IPS-15b (cell line): Measurements from ENCODE around the gene CIB2.

ENCODE experiments used
- H3K27me3 ChIP-seq: one replicate; pipeline ENCODE4 v1.6.1; 2013; ENCODE audit warnings: low read length; ENCODE audit not compliant: control insufficient read depth, insufficient read depth
- H3K36me3 ChIP-seq: one replicate; pipeline ENCODE4 v1.6.1; 2013; ENCODE audit warnings: low read length; ENCODE audit not compliant: control insufficient read depth, insufficient read depth
- H3K4me1 ChIP-seq: one replicate; pipeline ENCODE4 v1.6.1; 2013; ENCODE audit warnings: mild to moderate bottlenecking, low read length; ENCODE audit not compliant: control insufficient read depth, insufficient read depth
- H3K4me3 ChIP-seq: one replicate; pipeline ENCODE4 v1.5.1; 2013; ENCODE audit warnings: low read depth, low read length
- H3K9ac ChIP-seq: one replicate; pipeline ENCODE4 v1.6.1; 2013; ENCODE audit warnings: low read depth, mild to moderate bottlenecking, low read length
- H3K9me3 ChIP-seq: one replicate; pipeline ENCODE4 v1.6.1; 2013; ENCODE audit warnings: mild to moderate bottlenecking, low read length; ENCODE audit not compliant: control insufficient read depth, insufficient read depth

The CIB2 gene

DNA sequence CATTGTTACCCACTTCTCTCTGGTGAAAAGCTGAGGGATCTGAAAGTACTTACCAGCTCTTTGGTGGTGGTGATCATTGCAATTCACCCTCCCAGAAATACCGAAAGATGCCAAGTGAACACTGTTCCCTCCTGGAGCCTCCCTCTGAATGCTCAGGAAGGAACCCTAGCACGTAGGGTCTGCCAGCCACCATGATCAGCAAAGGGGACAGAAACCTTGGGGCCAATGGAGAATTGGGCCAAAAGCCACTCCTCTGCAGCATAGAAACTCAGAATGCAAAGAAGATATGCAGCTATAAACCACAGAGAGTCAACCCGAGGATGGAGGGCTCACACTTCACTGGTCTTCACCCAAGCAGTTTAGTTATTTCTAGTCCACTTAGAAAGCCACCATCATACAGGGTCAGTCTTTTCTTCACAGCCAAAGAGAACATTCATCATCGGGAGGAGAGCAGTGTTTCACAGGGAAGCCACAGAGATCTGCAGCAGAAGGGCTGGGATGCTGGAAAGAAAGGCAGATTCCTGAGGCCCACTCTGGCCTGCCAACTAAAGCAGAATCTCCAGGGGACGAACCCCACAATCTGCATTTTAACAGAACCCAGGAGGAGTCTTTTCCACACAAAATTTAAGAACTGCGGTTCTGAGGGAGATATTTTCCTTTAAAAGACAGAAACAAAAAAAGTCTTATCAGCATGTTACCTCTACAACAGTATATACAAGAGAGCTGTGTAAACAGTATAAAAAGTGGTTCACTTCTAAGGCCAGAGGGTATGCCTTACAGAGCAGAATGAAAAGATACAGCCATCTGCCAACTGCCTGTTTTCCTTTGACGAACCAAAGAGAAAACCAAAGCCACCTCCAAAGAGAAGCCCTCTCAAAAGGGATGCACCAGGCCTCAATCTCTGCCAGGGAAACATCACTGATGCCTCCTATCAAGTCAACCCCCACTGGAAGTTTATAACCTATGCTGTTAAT lies 65.0 kb downstream of the CIB2 start:
- Histone ChIP-seq H3K27me3 (no peaks in the 10 kb centered on the region), H3K36me3 (no peaks in the 10 kb centered on the region), H3K9ac (no peak overlapping the region), H3K4me1 (peaks cover 13% of the 10 kb centered on the region), H3K9me3 (no peaks in the 10 kb centered on the region), H3K4me3 (no peak overlapping the region)

DNA sequence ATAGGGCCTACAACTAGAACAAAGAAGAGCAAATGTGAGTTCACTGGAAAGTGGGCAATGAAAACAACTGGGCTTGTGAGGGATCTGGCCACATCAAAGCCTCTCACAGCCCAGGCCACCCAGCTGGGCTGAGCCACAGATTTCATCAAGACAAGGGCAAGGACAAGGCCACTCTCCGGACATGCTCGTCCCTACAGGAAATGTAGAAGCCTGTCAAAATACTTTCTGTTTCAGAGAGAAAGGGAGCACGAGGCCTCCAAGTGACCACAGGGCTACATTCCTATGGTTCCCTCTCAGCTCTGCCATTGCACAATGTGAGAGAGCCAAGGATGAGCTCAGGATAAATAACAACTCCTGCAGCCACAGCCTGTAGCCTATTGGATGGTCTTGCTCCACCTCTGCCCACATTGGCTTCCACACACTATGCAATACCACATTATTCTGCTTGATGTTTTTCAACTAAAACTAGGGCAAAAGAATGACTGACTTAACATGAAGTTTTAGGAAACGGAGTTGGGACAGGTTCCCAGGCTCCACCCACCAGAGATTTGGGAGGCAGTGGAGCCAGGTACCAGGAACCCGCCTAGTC lies 65.9 kb downstream of the CIB2 start:
- Histone ChIP-seq H3K4me1 (peaks cover 13% of the 10 kb centered on the region), H3K4me3 (no peak overlapping the region), H3K9ac (no peak overlapping the region), H3K27me3 (no peaks in the 10 kb centered on the region), H3K36me3 (no peaks in the 10 kb centered on the region), H3K9me3 (no peaks in the 10 kb centered on the region)

DNA sequence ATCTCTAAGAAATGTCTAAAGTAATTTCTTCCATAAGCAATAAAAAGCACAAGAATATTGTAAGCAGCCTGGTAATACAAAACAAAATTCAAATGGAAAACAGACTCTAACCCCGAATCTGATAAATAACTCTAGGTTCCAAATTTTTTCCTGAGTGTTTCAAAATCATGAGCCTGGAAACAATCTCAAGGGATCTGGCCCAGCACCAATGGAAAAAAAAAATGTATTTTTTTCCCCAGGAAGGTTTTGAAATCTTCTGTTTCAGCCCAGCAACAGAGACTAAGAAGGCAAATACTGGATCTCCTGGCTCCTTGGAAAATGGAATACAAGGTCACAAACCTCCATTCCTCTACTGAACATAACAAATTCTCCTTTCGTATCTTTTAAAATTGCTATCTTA lies 66.7 kb downstream of the CIB2 start:
- Histone ChIP-seq H3K27me3 (no peaks in the 10 kb centered on the region), H3K9ac (no peak overlapping the region), H3K36me3 (no peaks in the 10 kb centered on the region), H3K4me3 (no peak overlapping the region), H3K9me3 (no peaks in the 10 kb centered on the region), H3K4me1 (peaks cover 11% of the 10 kb centered on the region)

DNA sequence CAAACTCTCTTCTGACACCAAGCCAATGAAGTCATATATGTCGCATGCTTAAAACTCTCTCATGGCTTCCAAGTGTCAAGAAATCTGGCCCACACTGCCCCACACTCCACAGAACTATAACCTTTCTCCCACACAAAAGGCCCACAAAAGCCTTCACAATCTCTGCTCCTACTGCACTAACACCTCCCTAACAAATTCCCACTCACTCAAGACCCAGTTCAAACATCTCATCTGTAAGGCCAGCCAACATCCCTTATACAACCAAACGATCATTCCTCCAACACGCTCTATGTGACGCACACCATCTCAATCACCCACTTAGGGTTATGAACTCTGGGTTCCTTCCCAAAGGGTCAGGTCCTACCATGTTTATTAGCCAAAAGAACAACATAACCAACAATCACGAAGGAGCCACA lies 67.3 kb downstream of the CIB2 start:
- Histone ChIP-seq H3K4me1 (peaks cover 8% of the 10 kb centered on the region), H3K9ac (no peak overlapping the region), H3K9me3 (no peaks in the 10 kb centered on the region), H3K36me3 (no peaks in the 10 kb centered on the region), H3K27me3 (no peaks in the 10 kb centered on the region), H3K4me3 (no peak overlapping the region)

DNA sequence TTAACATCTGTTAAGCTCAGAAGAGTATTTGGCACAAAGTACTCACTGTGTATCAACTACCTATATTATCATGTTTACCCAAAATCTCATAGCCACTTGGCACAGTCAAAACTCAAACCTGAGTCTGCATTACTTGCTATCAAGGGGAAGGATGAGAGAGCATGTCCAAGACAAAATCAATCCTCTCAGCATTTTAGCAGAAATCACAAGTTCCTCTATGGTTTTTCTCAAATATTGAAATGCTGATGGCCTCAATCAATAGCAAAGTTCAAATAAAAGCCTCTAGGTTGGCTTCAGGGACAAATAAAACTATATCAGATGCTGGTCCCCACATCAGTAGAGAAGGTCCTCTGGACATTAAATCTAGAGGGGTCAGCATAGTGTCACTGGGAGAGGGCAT lies 68.0 kb downstream of the CIB2 start:
- H3K9ac ChIP-seq = no peak overlapping the region
- no peaks in the 10 kb centered on the region for H3K36me3 ChIP-seq
- H3K4me1 ChIP-seq = no peaks in the 10 kb centered on the region
- H3K27me3 ChIP-seq = no peaks in the 10 kb centered on the region
- no peak overlapping the region for H3K4me3 ChIP-seq
- H3K9me3 ChIP-seq = no peaks in the 10 kb centered on the region

DNA sequence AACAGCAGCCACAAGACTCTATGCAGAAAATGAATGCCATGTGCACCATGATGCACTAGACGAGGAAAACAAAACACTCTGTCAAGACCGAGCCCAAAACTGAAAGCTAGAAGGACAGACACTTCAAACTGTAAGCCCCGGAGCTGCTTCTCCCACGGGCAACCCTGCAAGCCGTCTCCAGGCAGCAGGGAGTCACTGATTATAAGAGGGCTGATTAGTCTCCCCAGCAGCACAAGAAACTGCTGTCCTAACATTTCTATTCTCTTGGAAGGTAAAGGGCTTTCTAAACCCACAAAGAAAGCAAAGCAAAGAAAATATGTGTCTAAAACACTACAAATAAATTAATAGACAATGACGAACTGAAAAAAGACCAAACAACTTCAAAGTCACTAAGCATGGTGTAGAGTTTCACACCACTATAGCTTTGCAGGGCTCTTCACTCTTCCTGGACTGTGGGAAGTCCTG lies 69.2 kb downstream of the CIB2 start:
- no peak overlapping the region for H3K4me3 ChIP-seq
- H3K9ac ChIP-seq = no peak overlapping the region
- H3K4me1 ChIP-seq = no peaks in the 10 kb centered on the region
- H3K9me3 ChIP-seq = no peaks in the 10 kb centered on the region
- H3K36me3 ChIP-seq = no peaks in the 10 kb centered on the region
- no peaks in the 10 kb centered on the region for H3K27me3 ChIP-seq

DNA sequence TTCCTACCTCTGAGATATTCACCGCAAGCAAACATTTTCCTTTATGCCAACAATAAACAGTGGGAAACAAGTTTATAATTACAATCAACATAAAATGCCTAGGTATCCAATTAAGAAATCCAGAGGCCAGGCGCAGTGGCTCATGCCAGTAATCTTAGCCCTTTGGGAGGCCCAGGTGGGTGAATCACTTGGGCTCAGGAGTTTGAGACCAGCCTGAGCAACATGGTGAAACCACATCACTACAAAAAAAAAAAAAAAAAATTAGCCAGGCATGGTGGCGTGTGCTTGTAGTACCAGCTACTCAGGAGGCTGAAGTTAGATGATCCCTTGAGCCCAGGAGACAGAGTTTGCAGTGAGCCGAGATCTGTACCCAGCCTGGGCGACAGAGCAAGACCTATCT lies 71.0 kb downstream of the CIB2 start:
- Histone ChIP-seq H3K36me3 (no peaks in the 10 kb centered on the region), H3K9ac (no peak overlapping the region), H3K27me3 (no peaks in the 10 kb centered on the region), H3K4me1 (no peaks in the 10 kb centered on the region), H3K4me3 (no peak overlapping the region), H3K9me3 (no peaks in the 10 kb centered on the region)

DNA sequence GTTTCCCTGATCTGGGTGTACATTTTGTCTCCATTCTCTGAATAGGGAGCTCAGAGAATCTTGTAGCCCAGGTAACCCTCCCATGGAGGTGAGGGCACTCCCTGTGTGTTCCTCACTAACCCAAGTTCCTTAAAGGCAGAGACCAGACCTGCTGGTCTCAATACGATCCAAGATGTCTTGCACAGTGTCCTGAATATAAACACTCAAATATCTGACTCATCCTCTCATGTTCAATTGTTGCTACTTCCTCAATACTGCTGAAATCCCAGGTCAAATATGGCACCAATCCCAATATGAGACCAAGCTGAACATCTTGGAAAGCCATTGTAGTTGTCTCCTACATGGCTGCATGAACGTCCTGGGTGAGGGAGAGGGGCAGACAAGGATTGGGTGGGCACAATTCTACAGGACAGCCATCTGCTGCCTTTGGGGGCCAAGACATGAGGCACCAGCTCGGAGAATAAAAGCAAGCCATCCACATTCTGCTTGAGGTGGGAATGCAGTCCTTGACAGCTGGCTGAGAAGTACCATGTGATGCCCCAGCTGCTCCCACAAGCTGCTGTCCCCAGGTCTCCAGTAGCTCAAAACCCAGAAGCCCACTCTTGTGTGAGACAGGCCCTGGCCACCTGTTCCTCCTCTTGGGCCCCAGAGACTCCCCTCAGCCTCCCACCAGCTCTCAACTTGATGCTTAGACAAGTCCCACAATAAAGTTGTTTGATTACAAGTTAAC lies 72.0 kb downstream of the CIB2 start:
- Histone ChIP-seq H3K4me3 (no peak overlapping the region), H3K4me1 (no peaks in the 10 kb centered on the region), H3K9ac (no peak overlapping the region)

DNA sequence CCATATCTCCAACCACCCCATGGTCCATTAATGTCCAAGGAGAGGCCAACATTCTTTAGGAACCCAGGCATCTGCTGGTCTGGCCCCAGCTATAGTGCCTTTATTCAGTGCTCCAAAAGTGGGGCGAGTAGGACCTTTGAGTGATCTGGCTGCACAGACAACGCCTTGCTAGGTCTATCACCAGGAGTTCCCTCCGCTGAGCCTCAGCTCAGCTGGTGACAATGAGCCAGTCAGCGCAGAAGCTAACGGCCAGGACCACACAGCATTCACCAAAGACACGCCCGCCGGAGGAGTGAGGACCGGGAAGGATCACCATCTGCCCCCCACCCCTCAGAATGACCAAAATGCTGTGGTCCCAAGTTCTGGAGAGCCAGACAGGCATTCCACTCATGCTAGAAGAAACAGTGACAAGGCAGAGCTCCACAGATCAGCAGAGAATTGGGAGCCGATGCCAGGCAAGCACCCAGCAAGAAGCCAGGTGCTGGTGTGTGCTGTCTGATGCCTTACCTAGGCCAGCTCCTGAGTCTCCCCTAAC lies 72.8 kb downstream of the CIB2 start:
- Histone ChIP-seq H3K9ac (no peak overlapping the region), H3K4me3 (no peak overlapping the region), H3K4me1 (no peaks in the 10 kb centered on the region), H3K27me3 (no peaks in the 10 kb centered on the region), H3K36me3 (no peaks in the 10 kb centered on the region), H3K9me3 (no peaks in the 10 kb centered on the region)

More for the DNA sequence above, 72.0 kb downstream of the CIB2 start:
- Histone ChIP-seq H3K27me3 (no peaks in the 10 kb centered on the region), H3K9me3 (no peaks in the 10 kb centered on the region), H3K36me3 (no peaks in the 10 kb centered on the region)

DNA sequence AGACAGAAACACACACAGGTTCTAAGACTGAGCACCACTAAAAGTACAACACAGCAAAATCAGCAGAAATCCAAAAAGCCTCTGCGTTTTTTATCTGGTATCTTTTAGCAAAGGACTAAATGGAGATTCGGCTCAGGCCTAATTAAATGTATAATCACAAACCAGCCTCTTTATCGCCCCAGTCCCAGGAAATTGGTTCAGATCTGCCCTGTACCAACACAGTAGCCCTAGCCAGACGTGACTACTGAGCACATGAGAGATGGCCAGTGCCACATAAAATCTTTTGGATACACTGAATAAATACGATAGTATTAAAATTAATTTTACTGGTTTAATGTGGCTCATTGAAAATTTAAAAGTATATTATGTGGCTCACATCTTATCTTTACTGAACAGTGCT lies 73.4 kb downstream of the CIB2 start:
- Histone ChIP-seq H3K9ac (no peak overlapping the region), H3K27me3 (no peaks in the 10 kb centered on the region), H3K36me3 (no peaks in the 10 kb centered on the region), H3K4me3 (no peak overlapping the region), H3K4me1 (no peaks in the 10 kb centered on the region), H3K9me3 (no peaks in the 10 kb centered on the region)

DNA sequence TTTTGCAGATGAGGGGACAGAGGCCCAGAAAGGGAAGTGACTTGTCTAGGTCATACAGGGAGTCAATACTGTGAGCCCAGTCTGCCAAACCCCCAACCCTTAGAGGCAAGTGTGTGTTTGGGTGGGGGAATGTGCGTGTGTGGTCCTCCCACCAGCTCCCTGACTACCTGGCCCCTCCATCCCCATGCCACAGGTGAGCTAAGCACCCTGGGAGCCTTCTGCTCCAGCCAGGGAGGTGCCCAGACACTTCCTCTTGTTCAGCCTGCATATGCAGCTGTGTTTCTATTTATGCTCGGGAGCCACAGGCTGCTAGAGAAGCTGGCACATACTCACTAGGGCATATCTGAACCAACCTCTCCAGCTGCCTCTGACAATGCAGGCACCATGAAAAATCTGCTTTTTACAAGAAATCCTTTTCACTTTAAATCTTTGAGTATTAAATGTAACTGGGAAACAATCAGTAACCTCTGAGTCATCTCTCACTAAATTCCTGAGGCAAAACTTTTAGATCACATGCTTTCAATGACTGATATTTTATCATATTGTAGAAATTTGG lies 74.5 kb downstream of the CIB2 start:
- no peaks in the 10 kb centered on the region for H3K27me3 ChIP-seq
- H3K4me3 ChIP-seq = no peak overlapping the region
- no peaks in the 10 kb centered on the region for H3K36me3 ChIP-seq
- no peaks in the 10 kb centered on the region for H3K9me3 ChIP-seq
- peak overlapping the region; percentile 57 for H3K9ac ChIP-seq
- H3K4me1 ChIP-seq = no peaks in the 10 kb centered on the region
